ENCODE data around the gene IL11RA.
A peak's percentile ranks its signal among the peaks of the same experiment; 100 is the strongest.

IL11RA gene

DNA sequence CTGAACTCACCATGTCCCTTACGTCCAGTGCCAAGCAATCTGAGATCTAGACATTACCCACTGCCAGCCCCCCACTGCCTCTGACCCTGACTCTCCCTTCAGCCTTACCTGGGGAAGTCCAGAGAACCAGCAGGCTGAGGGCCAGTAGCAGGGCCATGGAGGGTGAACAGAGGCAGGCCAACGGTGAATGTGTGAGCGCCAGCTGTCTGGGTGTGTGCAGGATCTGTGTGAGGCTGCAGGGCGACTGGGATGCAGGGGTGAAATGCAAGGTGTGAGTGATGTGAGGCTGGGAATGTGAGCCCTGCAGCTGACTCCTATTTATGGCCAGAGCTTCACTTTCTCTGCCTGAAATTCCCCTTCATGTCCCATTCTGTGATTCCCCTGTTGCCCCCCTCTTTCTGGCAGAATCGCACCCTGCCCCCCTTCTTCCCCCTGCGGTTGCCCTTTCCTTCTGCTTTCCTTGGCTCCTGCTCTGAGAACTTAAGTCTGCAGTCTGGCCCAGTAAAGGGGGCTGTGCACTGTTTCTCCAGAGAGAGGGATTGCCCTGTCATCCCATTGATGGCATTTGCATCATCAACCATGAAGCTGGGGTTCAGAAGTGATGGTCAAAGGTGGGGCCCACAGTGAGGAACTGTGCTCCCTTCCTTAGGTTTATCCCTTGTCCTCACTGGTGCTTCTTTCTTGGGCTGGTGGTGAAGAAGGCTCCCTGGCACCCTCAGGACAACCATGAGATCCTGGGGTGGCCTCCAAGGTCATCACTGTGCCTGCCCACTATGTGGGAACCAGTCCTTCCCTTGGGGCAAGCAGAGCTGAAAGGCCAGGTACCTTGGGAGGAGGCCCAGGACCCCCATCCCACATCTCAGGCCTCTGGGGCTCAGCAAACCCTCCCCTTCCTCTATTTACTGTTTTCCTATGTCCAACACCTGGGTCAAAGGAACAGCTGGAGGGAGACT, 39.3 kb downstream of the IL11RA start, which contains the start of gene CCL19:
CCL19 (minus strand) TSS at position 294 of the 953 bp plus-strand sequence; CDS start at position 157, 137 bp downstream.
- no peak for TF ChIP-seq GATA1 (IDR thresholded peaks at IDR 0.05; ENCODE audit: low read depth, low read length)
- no peak for TF ChIP-seq POLR2A (IDR thresholded peaks at IDR 0.05; ENCODE audit: low read length)
- no peak for DNase-seq

DNA sequence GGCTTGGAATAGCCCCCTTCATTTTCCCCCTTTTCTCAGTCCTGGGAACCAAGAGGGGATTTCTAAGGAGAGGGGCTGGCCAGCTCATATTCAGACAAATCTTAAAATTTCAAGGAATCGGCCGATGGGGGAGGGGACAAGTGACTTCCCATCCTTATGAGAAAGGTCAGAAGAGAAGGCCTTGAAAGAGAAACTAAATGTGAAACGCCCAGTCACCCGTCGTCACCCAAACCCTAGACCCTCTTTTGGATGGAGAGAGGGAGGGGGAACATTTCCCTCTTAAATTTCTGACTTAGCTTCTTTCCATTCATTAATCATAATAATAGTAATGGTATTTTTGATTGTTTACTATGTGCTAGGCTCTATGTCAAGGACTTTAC, 39.9 kb downstream of the IL11RA start:
- no peak for DNase-seq
- no peak for TF ChIP-seq POLR2A (IDR thresholded peaks at IDR 0.05; ENCODE audit: low read length)
- TF ChIP-seq GATA1 (IDR thresholded peaks at IDR 0.05; ENCODE audit: low read depth, low read length): no peak

DNA sequence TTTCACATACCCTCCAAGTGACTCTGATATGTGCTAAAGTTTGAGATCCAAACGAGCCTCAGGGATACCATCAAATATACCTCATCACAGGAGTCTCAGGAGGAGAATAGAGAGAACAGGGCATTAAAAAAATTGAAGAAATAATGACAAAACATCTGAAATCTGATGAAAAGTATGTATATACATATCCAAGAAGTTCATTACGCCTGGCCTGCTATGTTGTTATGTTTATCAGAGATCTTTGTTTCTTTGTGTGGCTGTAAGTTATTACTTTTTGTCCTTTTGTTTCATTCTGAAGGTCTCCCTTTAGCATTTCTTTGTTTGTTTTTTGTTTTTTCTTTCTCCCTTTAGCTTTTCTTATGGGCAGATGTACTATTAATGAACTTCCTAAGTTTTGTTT, 41.6 kb downstream of the IL11RA start:
- no peak for DNase-seq
- no peak for TF ChIP-seq POLR2A (IDR thresholded peaks at IDR 0.05; ENCODE audit: low read length)

DNA sequence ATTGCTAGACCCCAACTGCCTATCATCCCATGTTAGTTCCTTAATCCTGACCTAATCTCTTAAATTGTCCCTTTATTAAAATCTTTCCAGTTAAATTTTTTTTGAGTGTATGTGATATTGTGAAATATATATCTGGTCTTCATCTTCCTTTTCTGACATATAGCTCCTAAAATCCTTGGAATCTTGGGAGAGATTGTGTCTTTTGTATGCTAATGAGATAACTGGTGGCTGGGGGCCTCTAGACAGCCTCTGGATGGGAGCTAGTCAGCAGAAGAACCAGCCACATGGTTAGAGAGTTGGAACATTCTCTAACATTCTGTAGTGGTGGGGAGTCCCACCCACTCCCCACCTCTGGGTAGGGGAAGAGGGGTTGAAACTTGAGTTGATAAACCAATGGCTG, 42.8 kb downstream of the IL11RA start:
- TF ChIP-seq POLR2A (IDR thresholded peaks at IDR 0.05; ENCODE audit: low read length) (no peak), GATA1 (IDR thresholded peaks at IDR 0.05; ENCODE audit: low read depth, low read length) (no peak)
- no peak for DNase-seq

DNA sequence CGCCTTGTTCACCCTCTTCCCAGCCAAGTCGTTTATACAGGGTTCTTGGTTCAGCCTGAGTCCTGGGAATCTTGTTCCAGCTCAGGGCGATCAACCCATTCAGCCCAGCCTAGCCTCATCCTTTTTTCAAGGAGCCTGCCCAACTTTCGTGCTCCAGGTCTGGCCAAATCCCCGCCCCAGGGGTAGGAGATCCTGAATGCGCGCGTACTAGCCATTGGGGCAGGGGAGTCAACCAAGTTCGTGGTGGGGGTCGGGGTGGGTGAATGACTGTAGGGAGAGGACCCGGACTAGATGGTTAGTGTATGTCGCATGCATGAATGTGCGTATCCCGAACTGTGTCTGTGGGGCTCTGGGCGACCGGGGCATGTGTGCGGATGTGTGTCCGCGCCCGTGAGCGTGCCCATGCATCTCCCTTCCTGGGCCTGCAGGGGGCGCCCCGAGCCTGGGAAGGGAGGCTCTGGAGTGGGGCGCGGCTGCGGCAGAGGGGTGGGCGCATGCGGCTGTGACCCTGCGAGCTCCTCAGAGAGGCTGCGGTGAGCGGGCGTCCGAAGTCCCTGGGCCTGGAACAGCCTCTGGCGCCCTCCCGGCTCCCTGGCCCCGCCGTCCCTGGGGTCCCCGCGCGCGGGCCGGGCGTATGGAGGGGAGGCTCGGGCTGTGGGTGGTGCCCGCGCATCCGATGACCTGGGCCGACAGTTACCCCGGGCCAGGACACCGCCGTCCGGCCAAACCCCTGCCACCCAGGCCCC, 49.2 kb downstream of the IL11RA start:
- no peak for TF ChIP-seq GATA1 (IDR thresholded peaks at IDR 0.05; ENCODE audit: low read depth, low read length)
- TF ChIP-seq POLR2A (IDR thresholded peaks at IDR 0.05; ENCODE audit: low read length): no peak
- peak; percentile 68 to 78 for DNase-seq

DNA sequence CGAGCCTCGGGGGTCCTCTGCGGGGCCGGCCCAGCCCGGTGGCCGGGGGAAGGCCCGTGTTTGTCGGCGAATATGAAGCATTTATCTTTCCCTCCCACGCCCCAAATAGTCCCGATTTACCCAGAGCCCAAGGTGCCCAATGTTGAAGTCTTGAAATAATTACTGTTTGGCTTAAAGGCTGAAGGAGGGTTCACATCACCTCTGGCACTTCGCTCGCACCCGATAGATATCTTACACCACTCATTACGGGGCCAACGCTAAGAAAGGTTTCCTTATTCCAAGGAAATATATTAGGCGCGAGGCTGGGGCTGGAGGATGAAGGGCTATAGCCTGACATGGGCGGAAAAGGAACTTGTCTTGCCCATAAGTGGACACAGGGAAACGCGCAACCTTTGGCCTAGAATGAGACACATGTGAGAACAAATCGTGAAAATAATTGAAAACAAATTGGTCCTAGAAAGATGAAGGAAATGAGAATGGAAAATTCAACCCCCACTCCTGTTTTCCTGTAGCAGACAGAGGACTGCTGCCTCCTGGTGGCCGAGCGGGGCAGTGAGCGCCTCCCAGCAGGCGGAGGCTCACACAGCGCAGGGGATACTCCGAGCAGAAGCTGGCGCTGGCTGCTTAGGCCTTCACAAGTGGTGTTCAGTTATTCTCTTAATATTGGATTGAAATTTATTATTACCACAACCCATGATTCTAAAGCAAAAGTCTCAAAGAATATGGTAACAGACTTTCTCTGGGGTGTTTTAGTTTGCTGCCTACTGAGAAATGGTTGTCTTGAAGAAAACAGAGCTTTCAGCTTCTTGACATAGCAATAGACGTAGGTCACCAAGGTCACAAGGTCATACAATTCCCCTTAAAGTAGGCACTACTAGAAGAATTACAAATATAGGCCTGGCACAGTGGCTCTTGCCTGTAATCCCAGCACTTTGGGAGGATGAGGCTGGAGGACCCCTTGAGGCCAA, 50.1 kb downstream of the IL11RA start:
- TF ChIP-seq POLR2A (IDR thresholded peaks at IDR 0.05; ENCODE audit: low read length) (no peak), GATA1 (IDR thresholded peaks at IDR 0.05; ENCODE audit: low read depth, low read length) (no peak)
- DNase-seq: peak; percentile 70 to 84

DNA sequence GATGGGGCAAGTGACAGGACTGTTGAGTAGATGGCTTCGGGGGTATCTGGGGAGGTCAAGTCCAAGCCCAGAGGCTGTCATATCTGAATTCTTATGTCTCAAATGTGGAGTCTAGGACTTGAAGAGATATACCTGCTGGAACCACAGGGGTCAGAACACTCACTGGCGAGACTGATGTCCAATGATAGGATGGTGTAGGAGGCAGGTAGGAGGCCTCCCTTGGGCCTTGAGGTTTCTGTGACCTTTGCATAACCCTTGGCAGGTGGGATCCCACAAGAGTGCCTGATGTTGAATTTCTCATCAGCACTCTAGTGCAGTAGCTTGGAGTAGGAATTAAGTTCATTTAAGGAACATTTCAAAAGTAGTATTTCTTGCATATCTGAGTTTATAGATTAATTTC, 55.1 kb downstream of the IL11RA start:
- no peak for TF ChIP-seq GATA1 (IDR thresholded peaks at IDR 0.05; ENCODE audit: low read depth, low read length)
- TF ChIP-seq POLR2A (IDR thresholded peaks at IDR 0.05; ENCODE audit: low read length): no peak
- DNase-seq: no peak

DNA sequence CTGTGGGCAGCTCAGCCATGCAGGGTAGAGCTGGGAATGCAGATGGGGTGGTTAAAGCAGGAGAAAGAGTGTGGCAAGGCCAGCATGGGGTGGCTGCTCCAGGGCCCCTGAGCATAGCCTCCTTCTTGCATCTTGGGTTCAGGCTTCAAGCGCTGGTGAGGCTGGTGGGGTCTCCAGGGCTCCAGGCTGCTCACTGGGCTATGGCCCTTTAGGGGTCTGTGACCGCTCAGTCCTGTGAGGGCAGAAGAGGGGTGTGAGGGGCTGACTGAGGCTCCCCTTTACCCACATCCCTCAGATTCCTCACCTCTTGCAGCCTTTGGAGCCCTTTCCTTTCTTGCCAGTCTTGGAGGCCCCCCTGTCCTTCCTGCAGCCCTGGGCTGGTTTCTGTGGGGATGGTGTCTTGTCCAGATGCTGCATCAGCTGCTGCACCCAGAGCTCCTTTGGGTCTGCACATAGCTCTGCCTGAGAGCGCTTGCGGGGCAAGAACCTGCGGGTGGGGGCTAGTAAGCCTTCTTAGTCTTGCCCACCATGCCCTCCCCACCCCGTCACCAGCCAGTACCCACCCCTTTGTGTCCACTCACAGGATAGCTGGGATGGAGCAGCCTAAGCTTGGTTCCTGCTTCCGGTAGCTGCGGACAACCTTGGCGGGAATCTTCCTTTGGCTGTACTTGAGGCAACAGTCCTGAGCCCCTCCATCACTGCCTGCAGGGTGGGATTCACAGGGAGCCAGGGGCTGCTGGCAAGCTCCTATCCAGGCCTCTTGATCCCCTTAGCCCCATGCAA, 57.4 kb downstream of the IL11RA start:
- TF ChIP-seq POLR2A (IDR thresholded peaks at IDR 0.05; ENCODE audit: low read length) (no peak), GATA1 (IDR thresholded peaks at IDR 0.05; ENCODE audit: low read depth, low read length) (no peak)
- DNase-seq: no peak

DNA sequence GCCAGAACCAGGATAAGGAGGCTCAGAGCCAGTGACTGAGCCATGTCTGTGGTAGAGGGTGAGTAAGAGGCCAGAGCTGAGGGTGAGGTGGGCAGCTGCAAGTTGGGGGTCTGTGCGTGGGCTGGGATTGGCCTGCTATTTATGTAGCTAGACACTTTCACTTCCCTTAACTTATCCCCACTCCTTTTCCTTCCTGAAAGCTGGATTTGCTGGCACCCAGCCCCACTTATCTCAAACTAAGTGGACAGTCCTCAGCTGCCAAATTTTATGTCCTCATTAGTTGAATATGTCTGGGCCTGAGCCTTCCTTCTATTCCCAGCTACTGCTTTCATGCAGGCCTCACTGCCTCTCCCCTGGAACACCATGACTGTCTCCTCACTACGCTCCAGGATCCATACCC, 58.0 kb downstream of the IL11RA start, which contains the start of gene CCL21:
CCL21 (minus strand) TSS at position 114 of the 400 bp plus-strand sequence; CDS start at position 44, 70 bp downstream.
- no peak for TF ChIP-seq GATA1 (IDR thresholded peaks at IDR 0.05; ENCODE audit: low read depth, low read length)
- no peak for TF ChIP-seq POLR2A (IDR thresholded peaks at IDR 0.05; ENCODE audit: low read length)
- no peak for DNase-seq
